GM19328 (cell line): ENCODE data around the gene F2RL3.
"Not testable (repeated sequence)": the region's sequence is repeated elsewhere in the genome, so short reads cannot be mapped to it uniquely, and the experiment has no call there.

Experiments used
- ATAC-seq: cut with Tn5 transposase; IDR thresholded peaks from one replicate; pipeline ENCODE4 v1.9.1; 2021; ENCODE audit warnings: mild to moderate bottlenecking, moderate library complexity; ENCODE audit not compliant: unreplicated experiment

The F2RL3 gene

DNA sequence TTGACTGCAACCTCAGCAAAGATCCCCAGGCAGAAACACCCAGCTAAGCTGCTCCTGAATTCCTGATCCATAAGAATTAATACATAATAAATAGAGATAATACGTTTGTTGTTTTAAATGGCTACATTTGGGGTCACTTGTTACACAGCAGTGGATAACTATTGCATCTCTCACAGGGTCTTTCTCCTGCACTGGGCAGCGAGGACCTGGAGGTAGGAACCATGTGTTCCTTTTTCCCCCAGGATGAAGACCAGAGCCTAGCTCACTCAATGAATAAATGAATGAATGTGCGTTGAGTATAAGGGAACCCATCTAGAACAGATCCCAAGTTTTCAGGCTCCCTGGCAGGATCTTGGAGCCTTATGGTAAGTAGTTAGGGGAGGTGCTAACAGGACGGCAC, 30.7 kb downstream of the F2RL3 start:
- no peak for ATAC-seq

DNA sequence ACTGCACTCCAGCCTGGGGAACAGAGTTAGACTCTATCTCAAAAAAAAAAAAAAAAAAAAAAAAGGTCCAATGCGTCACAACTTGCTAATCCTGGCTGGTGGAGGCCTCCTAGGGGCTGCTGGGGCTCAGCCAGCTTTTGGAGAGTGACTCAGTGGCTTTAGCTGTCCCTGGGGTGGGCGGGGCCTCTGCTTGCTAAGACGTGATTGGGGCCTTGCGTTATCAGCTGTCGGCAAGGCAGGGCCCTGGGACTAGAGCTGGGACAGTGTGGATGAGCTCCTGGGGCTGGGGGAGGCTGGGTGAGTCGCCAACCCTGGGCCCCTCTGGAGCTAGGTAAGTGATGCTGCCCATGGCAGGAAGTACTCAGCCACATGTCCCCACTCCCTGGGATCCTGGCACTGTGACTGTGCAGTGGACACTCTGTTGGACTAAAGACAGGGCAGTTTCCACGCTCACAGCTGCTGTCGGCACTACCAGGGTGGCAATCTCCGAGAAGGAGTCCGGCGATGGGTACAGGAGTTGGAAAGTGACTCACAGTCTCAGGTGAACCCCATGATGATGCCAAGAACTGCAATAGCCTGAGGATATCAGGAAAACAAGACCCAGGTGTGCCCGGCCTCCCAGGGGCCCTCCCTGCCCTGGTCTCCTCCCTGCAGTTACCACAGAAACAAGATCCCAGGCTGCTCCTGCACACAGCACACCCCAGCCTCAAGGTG, 32.2 kb downstream of the F2RL3 start:
- ATAC-seq: no peak

DNA sequence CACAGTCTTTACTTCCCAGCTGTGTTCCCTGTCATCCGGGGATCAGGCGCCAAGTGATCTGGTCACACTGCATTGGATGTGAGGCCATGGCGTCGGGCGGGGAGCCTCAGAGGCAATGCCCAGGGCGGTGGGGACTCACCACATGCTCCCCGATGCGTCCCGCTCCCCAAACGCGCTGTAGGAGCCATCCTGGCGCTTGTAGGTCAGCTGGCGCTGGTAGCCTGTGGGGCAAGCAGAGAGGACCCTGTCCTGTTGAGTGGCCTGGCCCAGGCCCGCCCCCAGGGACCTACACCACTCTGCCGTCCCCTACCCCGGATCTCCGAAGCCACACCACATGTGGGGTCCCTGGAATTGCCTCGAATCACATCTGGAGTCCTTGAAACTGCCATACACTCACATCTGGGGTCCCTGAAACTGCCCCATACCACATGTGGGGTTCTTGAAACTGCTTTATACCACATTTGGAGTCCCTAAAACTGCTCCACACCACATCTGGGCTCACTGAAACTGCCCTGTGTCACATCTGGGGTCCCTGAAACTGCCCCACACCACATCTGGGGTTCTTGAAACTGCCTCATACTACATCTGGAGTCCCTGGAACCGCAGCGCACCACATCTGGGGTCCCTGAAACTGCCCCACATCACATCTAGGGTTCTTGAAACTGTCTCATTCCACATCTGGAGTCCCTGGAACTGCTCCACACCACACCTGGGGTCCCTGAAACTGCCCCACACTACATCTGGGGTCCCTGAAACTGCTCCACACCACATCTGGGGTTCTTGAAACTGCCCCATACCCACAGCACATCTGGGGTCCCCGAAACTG, 33.2 kb downstream of the F2RL3 start:
- ATAC-seq: no peak

- no peak for ATAC-seq
These were observed 33.8 kb downstream of the F2RL3 start for GRCh38 chr19:16922592-16922934.

DNA sequence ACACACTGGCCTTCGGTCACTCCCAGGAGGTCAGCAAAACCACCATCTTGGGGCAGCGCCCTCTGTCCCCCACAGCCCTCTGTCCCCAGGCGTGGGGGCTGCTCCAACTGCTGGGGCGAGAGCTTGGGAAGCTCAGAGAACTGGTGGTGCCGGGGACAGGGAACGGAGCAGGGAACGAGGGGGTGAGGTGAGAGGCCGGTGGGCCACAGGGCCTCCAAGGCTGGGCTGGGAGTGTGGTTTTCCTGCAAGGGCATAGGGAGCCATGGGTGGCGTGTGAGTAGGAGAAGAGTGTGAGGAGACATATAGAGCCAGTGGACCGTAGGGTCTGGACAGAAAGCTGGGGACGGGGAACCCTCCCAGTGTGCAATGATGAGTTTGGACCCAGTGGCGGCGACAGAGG, 34.1 kb downstream of the F2RL3 start:
- ATAC-seq: no peak

DNA sequence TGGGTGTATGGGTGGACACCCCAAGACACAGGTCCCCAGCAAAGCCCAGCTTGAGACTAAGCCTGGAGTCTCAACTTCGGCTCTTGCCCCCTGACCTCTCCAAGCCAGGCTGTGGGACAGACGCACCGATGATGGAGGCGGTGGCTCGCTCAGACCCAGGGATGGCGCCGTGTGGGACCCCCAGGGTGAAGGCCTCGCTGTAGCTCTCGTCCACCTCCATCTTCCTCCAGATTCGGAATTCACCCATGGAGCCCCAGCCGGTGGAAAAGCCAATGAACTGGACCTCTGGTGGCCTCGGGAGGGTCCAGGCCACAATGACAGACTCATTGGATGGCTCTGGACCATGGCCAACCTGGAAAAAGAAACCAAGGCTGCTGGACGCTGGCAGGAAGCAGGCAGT, 39.1 kb downstream of the F2RL3 start:
- no peak for ATAC-seq

DNA sequence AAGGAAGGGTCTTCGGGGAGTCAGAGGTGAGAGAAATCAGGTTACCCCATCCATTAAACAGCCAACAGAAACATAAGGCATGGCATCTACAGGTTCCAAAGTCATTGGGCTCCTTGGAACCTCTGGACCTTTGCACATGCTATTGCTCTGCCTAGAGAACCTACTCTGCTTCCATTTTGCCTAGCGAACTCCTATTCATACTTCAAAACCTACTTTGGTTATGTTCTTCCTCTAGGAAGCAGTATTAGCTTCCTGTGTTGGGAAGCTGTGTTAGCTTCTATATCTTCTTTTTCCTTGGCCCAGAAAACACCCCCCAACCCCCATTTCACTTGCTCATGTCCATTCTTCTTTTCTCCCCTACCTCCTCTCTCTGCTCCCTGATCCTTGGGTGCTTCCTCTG, 39.6 kb downstream of the F2RL3 start:
- no peak for ATAC-seq

GRCh38 chr19:16928916-16929315, 40.1 kb downstream of the F2RL3 start:
- ATAC-seq: no peak

DNA sequence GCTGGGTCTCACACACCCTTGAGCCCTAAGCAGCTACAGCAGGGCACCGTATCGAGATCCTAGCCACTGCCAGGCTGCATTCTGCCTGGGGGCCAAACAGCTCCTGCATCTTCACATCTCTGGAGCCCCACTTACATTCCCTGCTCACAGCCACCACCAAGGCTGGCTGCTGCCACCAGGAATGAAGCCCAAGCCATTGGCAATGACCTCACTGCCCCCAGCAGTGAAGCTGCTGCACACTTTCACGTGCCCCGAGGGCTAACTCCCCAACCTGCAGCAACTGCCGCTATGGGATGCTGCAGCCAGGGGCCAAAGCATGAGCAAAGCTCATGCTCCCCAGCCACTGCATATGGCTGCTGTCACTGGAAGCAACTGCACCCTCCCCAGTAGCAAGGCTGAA, 42.0 kb downstream of the F2RL3 start:
- ATAC-seq: no peak

DNA sequence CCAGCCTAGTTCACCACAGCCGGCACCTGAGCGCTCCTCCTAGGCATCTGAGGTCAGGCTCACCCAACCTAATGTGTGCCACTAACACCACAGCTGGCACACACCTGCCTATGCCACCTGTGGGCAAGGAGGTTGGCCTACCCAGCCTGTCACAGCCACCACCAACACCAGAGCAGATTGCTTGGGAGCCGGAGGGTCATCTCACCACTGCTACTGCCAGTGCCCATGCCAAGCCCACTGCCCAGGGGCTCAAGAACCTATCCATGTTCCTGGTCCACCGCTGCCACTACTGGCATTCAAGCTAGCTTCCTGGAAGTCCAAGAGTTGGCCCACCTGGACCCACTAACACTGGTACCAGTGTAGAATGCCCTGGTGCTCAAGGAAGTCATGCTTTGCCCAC, 42.5 kb downstream of the F2RL3 start:
- no peak for ATAC-seq

- ATAC-seq: no peak
These were observed 45.7 kb downstream of the F2RL3 start for GRCh38 chr19:16934489-16934888.

GRCh38 chr19:16936901-16937300, 48.1 kb downstream of the F2RL3 start:
- ATAC-seq: no peak

DNA sequence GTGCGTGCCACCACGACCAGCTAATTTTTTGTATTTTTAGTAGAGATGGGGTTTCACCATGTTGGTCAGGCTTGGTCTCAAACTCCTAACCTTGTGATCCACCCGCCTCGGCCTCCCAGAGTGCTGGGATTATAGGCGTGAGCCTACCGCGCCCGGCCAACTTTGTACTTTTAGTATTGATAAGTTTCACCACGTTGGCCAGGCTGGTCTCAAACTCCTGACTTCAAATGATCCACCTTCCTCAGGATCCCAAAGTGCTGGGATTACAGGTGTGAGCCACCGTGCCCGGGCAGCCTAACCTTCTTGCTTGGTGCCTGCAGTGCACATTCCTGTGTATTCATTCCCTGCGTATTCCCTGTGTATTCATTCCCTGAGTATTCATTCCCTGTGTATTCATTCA, 49.0 kb downstream of the F2RL3 start:
- not testable (repeated sequence) for ATAC-seq

GRCh38 chr19:16938211-16938610, 49.4 kb downstream of the F2RL3 start:
- no peak for ATAC-seq

GRCh38 chr19:16940063-16940462, 51.3 kb downstream of the F2RL3 start:
- not testable (repeated sequence) for ATAC-seq

DNA sequence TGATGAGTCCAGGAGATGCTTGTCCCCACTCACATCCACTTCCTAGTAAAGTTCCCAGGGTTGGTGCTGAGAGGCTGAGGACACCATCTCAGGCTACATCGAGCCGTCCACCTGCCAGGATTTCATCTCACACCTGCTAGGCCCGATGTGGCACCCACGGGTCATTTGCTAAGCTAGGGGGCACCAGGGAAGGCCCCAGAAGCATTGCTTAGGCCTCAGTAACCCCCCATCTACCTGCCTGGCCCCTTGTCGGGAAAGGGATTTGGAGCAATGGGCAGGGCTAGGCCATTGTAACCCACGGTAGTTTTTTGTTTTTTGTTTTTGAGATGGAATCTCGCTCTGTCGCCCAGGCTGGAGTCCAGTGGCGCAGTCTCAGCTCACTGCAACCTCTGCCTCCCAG, 51.8 kb downstream of the F2RL3 start:
- no peak for ATAC-seq
